ENCODE data around the gene NUDC. TPM values are rescaled to one million over a fixed set of nuclear protein-coding genes. Genes with fewer than 3 reads are reported as not detected.

Gene NUDC
- total and polyA plus RNA-seq, 10 of the 15 experiments (the other 5 are each of a cell fraction or from before 2014, with no cell fraction given) = 5.5 to 227 (median 67.4) TPM

DNA sequence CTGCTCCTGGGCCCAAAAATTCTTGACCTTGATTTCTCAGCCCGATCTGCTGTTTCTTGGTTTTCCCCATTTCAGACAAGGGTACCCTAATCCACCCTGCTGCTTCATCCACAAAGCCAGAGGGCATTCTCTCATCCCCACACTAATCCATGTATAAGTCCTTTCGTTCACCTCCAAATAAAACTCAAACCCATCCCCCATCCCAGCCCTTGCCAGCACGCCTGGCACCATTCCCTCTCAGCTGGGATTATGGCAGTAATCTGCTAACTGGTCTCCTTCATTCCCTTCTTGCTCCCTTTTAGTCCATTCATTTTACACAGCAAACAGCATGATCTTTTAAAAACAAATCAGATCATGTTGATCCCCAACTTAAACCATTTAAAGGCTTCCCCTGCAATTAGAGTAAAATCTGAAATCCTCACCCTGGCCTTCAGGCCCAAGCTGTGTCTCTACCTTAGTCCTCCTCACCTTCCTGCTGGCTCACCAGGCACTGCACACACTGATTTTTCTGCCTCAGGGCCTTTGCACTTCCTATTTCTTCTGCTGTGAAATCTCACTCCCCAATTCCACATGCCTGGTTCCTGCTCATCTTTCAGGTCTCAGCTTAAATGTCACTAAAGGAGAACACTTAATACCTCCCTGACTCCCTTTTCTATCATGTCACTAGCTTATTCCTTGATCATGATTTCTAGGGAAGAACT lies 59.8 kb downstream of the NUDC start:
- BruUV-seq (replicated peaks) = no TSS peak

DNA sequence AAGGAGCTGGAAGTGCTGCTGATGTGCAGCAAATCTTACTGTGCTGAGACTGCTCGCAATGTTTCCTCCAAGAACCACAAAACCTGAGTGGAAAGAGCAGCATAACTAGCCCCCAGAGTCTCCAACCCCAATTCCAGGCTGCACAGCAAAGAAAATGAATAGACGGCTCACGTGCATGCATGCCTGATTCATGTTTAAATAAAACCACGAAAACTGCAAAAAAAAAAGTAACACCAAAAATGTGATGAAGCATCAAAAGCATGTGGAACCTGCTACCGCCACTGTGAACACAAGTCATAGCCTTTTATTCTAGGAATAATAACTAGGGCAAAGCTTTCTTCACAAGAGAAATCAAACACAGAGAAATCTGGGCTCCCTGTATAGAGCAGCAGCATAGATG lies 62.3 kb downstream of the NUDC start:
- no peak overlapping the region for H2AFZ ChIP-seq (ENCODE audit: control insufficient read depth, low read depth, low read length)
- H3K4me1 ChIP-seq (ENCODE audit: control insufficient read depth, insufficient read depth, low read length) = no peaks in the 10 kb centered on the region
- ATAC-seq (no peak), FAIRE-seq (no peak), DNase-seq (ENCODE audit: low read depth, low spot score) (no peak)
- no peaks in the 10 kb centered on the region for H4K20me1 ChIP-seq (ENCODE audit: control insufficient read depth, insufficient read depth)
- no TSS peak for BruUV-seq (replicated peaks)
- TF ChIP-seq TCF7 (IDR thresholded peaks at IDR 0.05; ENCODE audit: borderline replicate concordance) = no peak
- TF ChIP-seq, protein P1, sequence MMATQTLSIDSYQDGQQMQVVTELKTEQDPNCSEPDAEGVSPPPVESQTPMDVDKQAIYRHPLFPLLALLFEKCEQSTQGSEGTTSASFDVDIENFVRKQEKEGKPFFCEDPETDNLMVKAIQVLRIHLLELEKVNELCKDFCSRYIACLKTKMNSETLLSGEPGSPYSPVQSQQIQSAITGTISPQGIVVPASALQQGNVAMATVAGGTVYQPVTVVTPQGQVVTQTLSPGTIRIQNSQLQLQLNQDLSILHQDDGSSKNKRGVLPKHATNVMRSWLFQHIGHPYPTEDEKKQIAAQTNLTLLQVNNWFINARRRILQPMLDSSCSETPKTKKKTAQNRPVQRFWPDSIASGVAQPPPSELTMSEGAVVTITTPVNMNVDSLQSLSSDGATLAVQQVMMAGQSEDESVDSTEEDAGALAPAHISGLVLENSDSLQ (IDR thresholded peaks at IDR 0.05) = no peak
- H3K4me3 ChIP-seq = no peak overlapping the region
- ChIA-PET RAD21 (ENCODE audit: unreplicated experiment) (interaction anchor here (0.6 kb wide), 1 partner anchor 181 kb away, joined by 3 read pairs; no protein-coding TSS in a partner anchor), CTCF (no interaction called here), POLR2A (no interaction called here), SMC1A (ENCODE audit: uncharacterized antibody, unreplicated experiment) (no interaction called here)
- WGBS (ENCODE audit: insufficient coverage, insufficient replicate concordance, low lambda C conversion rate, missing lambda C conversion rate) = 9% methylated on average over 5 of the region's 5 CpGs
- H3K36me3 ChIP-seq (ENCODE audit: control insufficient read depth in 2 of 2, insufficient read depth in 2 of 2, low read length in 1 of 2) = no peaks in the 10 kb centered on the region
- no peaks in the 10 kb centered on the region for H3K79me2 ChIP-seq (ENCODE audit: control insufficient read depth, insufficient read depth, low read length)
- no peaks in the 10 kb centered on the region for H3K9me3 ChIP-seq (replicated peaks; ENCODE audit: control insufficient read depth, insufficient read depth, low read length)
- in situ Hi-C loops (cut with MboI) (no loop called here), intact Hi-C loops (cut with micrococcal nuclease; ENCODE audit: unreplicated experiment) (no loop called here)
- peaks cover 0 to 2% of the 10 kb centered on the region in 2 experiments; a peak in 1 of 4 replicates for H3K27me3 ChIP-seq (replicated peaks in 1 of 2; ENCODE audit: control insufficient read depth in 2 of 2, insufficient read depth in 2 of 2, low read length in 1 of 2)
- H3K4me2 ChIP-seq (ENCODE audit: control insufficient read depth, insufficient read depth) = no peak overlapping the region
- no peak overlapping the region for H3K9ac ChIP-seq (ENCODE audit: control insufficient read depth, insufficient read depth, low read length)
- no peak overlapping the region for H3K27ac ChIP-seq (ENCODE audit: control insufficient read depth, insufficient read depth)

More for the DNA sequence above, 59.8 kb downstream of the NUDC start:
- CTCF ChIA-PET = no interaction called here
- POLR2A ChIA-PET = no interaction called here
- Histone ChIP-seq H4K20me1 (ENCODE audit: control insufficient read depth, insufficient read depth) (no peaks in the 10 kb centered on the region), H3K4me2 (ENCODE audit: control insufficient read depth, insufficient read depth) (no peak overlapping the region), H3K36me3 (ENCODE audit: control insufficient read depth in 2 of 2, insufficient read depth in 2 of 2, low read length in 1 of 2) (no peaks in the 10 kb centered on the region), H3K27ac (ENCODE audit: control insufficient read depth, insufficient read depth) (no peak overlapping the region), H2AFZ (ENCODE audit: control insufficient read depth, low read depth, low read length) (no peak overlapping the region), H3K4me3 (no peak overlapping the region), H3K4me1 (ENCODE audit: control insufficient read depth, insufficient read depth, low read length) (no peaks in the 10 kb centered on the region), H3K79me2 (ENCODE audit: control insufficient read depth, insufficient read depth, low read length) (no peaks in the 10 kb centered on the region), H3K9me3 (replicated peaks; ENCODE audit: control insufficient read depth, insufficient read depth, low read length) (no peaks in the 10 kb centered on the region), H3K27me3 (replicated peaks in 1 of 2; ENCODE audit: control insufficient read depth in 2 of 2, insufficient read depth in 2 of 2, low read length in 1 of 2) (0 out of 4 replicates have a peak, but pooled peaks cover 0 to 2% of the 10 kb centered on the region in 2 experiments), H3K9ac (ENCODE audit: control insufficient read depth, insufficient read depth, low read length) (no peak overlapping the region)
- in situ Hi-C loops (cut with MboI) (no loop called here), intact Hi-C loops (cut with micrococcal nuclease; ENCODE audit: unreplicated experiment) (no loop called here)
- FAIRE-seq (no peak), DNase-seq (ENCODE audit: low read depth, low spot score) (no peak), ATAC-seq (no peak)
- 3% methylated on average over 3 of the region's 3 CpGs for WGBS (ENCODE audit: insufficient coverage, insufficient replicate concordance, low lambda C conversion rate, missing lambda C conversion rate)
- SMC1A ChIA-PET (ENCODE audit: uncharacterized antibody, unreplicated experiment) = no interaction called here
- RAD21 ChIA-PET (ENCODE audit: unreplicated experiment) = no interaction called here
- no peak for TF ChIP-seq ETV6 (conservative IDR thresholded peaks at IDR 0.05 in 1 of 2, IDR thresholded peaks at IDR 0.05 in 1 of 2; ENCODE audit: borderline replicate concordance in 1 of 2, low read depth in 1 of 2)
- no peak for TF ChIP-seq SRF (IDR thresholded peaks at IDR 0.05; ENCODE audit: low read depth in 2 of 2, low read length in 2 of 2)
- no peak for TF ChIP-seq POLR2A (IDR thresholded peaks at IDR 0.05; ENCODE audit: low read depth, low read length)
- TF ChIP-seq RBBP5 (conservative IDR thresholded peaks at IDR 0.05) = no peak
- TF ChIP-seq SP1 (IDR thresholded peaks at IDR 0.05; ENCODE audit: low read depth, low read length) = no peak
- TF ChIP-seq MTA3 (IDR thresholded peaks at IDR 0.05; ENCODE audit: borderline replicate concordance, low read length) = no peak
- no peak for TF ChIP-seq LARP7 (IDR thresholded peaks at IDR 0.05)
- TF ChIP-seq CHD2 (IDR thresholded peaks at IDR 0.05; ENCODE audit: borderline replicate concordance, low read depth, low read length) = no peak

Data from GM12878 (cell line).